K562 (cell line): Measurements from ENCODE around the gene OVOL1. TPM values are rescaled to one million over a fixed set of nuclear protein-coding genes. Genes with fewer than 3 reads are reported as not detected.
A peak's percentile ranks its signal among the peaks of the same experiment; 100 is the strongest.

Experiments used
- CGGBP1 ChIP-seq: fragments of 250-450 bp; sonication (Bioruptor Pico); IDR thresholded peaks from 2 replicates; pipeline ENCODE4 v1.9.0; 2021; ENCODE audit warnings: mild to moderate bottlenecking
- CHD7 ChIP-seq: fragments of 200-600 bp; sonication (generic); IDR thresholded peaks from one replicate; pipeline ENCODE4 v1.6.1; 2012; ENCODE audit warnings: mild to moderate bottlenecking, low read depth, low read length, inconsistent platforms
- COPS2 ChIP-seq: fragments of 450-650 bp; conservative IDR thresholded peaks from 2 replicates; pipeline ENCODE4 v1.6.1; 2016; ENCODE audit warnings: mild to moderate bottlenecking, moderate library complexity
- ELF1 ChIP-seq: fragments of 200-800 bp; sonication (Bioruptor generic); IDR thresholded peaks from 2 replicates; pipeline ENCODE4 v1.6.1; 2016; ENCODE audit warnings: missing genetic modification characterization, missing compliant biosample characterization
- ELF4 ChIP-seq: fragments of 450-650 bp; formaldehyde crosslinking; IDR thresholded peaks from 2 replicates; pipeline ENCODE4 v1.4.0; 2022; ENCODE audit warnings: missing genetic modification characterization
- HEY1 ChIP-seq: fragments of 250-450 bp; sonication (Bioruptor Pico); IDR thresholded peaks from 2 replicates; pipeline ENCODE4 v1.5.0; 2020; ENCODE audit warnings: mild to moderate bottlenecking, moderate library complexity, borderline replicate concordance
- HOMEZ ChIP-seq: fragments of 250-450 bp; sonication (Bioruptor Pico); IDR thresholded peaks from 2 replicates; pipeline ENCODE4 v1.4.0; 2020; ENCODE audit warnings: mild to moderate bottlenecking, moderate library complexity
- LCOR ChIP-seq: sonication (generic); formaldehyde crosslinking; IDR thresholded peaks from 2 replicates; pipeline ENCODE4 v1.8.0; 2022; ENCODE audit warnings: mild to moderate bottlenecking, missing genetic modification reagents
- MCM7 ChIP-seq, 2 experiments: fragments of 450-650 bp; IDR thresholded peaks; 2 replicates each; pipeline ENCODE4 v1.6.1; 2016 to 2018
- RFX5 ChIP-seq: IDR thresholded peaks from 2 replicates; pipeline ENCODE4 v1.6.1; 2011; ENCODE audit warnings: low read depth, mild to moderate bottlenecking, improper control_type of control experiment, low read length
- SOX6 ChIP-seq: fragments of 450-650 bp; IDR thresholded peaks from 2 replicates; pipeline ENCODE4 v1.6.1; 2014; ENCODE audit warnings: mild to moderate bottlenecking
- TRIM25 ChIP-seq: fragments of 450-650 bp; IDR thresholded peaks from 2 replicates; pipeline ENCODE4 v1.7.0; 2016; ENCODE audit warnings: borderline replicate concordance
- XRCC5 ChIP-seq: fragments of 200-400 bp; formaldehyde crosslinking; IDR thresholded peaks from 2 replicates; pipeline ENCODE4 v1.6.1; 2017; ENCODE audit warnings: low read depth, mild to moderate bottlenecking, low read length
- polyA plus RNA-seq, 8 experiments: library from polyadenylated mRNA; depleted of rRNA in 4 of 8; stranded (reverse) in 5 of 8; unstranded in 3 of 8; fragments of >200 nt; fragmentation: Nextera tagmentation in 2 of 8; fragmentation: Illumina TruSeq in 1 of 8; extraction: Ambion mirVana in 2 of 8; extraction: Trizol in 1 of 8; gene quantifications; 2 replicates each; pipeline versions ENCODE4 v1.2.1 to v1.2.3, GENCODE V29; 2011 to 2014; ENCODE audit warnings: inconsistent platforms in 1 of 8, missing spikeins in 1 of 8
- total RNA-seq, 7 experiments: library from RNA; depleted of rRNA in 6 of 7; stranded (reverse); fragments of >200 nt in 6 of 7; fragmentation: Illumina TruSeq in 2 of 7; extraction: Trizol in 2 of 7; gene quantifications; 2 replicates each; pipeline versions ENCODE4 v1.2.1 to v1.2.3, GENCODE V29; 2011 to 2021; ENCODE audit warnings: low replicate concordance in 1 of 7

The OVOL1 gene
- total and polyA plus RNA-seq, 9 of the 15 experiments (the other 6 are each of a cell fraction or from before 2014, with no cell fraction given): 0.09 TPM; not detected in 8

- no peak for TF ChIP-seq CHD7
- no peak; the same call in 1 of the 2 replicates for TF ChIP-seq SOX6
- no peak for TF ChIP-seq ELF1
- no peak for TF ChIP-seq CGGBP1 (CRISPR knock-in tag)
- TF ChIP-seq HEY1: no peak
- TF ChIP-seq HOMEZ (CRISPR knock-in tag): no peak
- TF ChIP-seq ELF4 (CRISPR knock-in tag): no peak
- TF ChIP-seq RFX5: no peak
- TF ChIP-seq XRCC5: peak; percentile 95
- no peak; the same call in 1 of the 2 replicates for TF ChIP-seq TRIM25
- no peak for TF ChIP-seq LCOR (CRISPR knock-in tag)
- TF ChIP-seq MCM7 (IDR thresholded peaks at IDR 0.05): no peak
- TF ChIP-seq COPS2: no peak
Measured at GRCh38 chr11:65779919-65780769, 6.7 kb upstream of the OVOL1 start (continued).
